PC-3 (cell line): Measurements from ENCODE around the gene PCCA.

Experiments
- EZH2 ChIP-seq: fragments of 300-600 bp; sonication (generic); IDR thresholded peaks from one replicate; pipeline ENCODE4 v1.6.1; 2017; ENCODE audit warnings: antibody characterized with exemption, mild to moderate bottlenecking, low read length; ENCODE audit not compliant: unreplicated experiment
- TF ChIP-seq, protein P1 (sequence below): fragments of 300-600 bp; sonication (generic); conservative IDR thresholded peaks from 2 replicates; pipeline ENCODE4 v1.5.1; 2017; ENCODE audit warnings: antibody characterized with exemption, low read depth, mild to moderate bottlenecking, low read length

DNA sequence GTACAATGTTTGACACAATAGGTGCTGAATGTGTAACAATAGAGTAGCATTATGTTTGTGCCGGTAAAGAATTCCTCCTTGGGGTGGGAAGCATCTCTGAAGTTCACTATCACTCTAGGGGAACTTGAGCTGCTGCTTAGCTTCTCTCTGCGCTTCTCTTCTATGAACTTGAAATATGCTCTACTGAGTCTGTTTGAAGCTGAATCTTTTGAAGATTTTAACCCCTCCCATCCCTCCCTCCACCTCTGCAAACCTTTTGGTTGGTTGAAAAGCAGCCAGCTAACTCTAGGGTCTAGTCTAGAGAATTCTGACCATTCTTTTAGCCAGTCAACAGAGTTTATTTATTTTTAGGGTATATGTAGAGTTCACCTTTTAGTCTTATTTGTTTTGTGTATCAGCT lies 2.5 kb downstream of the PCCA start:
- TF ChIP-seq, protein P1, sequence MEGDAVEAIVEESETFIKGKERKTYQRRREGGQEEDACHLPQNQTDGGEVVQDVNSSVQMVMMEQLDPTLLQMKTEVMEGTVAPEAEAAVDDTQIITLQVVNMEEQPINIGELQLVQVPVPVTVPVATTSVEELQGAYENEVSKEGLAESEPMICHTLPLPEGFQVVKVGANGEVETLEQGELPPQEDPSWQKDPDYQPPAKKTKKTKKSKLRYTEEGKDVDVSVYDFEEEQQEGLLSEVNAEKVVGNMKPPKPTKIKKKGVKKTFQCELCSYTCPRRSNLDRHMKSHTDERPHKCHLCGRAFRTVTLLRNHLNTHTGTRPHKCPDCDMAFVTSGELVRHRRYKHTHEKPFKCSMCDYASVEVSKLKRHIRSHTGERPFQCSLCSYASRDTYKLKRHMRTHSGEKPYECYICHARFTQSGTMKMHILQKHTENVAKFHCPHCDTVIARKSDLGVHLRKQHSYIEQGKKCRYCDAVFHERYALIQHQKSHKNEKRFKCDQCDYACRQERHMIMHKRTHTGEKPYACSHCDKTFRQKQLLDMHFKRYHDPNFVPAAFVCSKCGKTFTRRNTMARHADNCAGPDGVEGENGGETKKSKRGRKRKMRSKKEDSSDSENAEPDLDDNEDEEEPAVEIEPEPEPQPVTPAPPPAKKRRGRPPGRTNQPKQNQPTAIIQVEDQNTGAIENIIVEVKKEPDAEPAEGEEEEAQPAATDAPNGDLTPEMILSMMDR, result no peak
- no peak for TF ChIP-seq EZH2
